Peyer's patch (tissue), 4 donors: ENCODE results near the gene EGLN3. TPM values are rescaled to one million over a fixed set of nuclear protein-coding genes. Genes with fewer than 3 reads are reported as not detected.

Source experiments
- DNase-seq, 3 donors: peaks; one replicate each; pipeline ENCODE4 v3.0.0-alpha.2; 2017 to 2019
- H3K27ac ChIP-seq, 4 donors: fragments of 200-600 bp; sonication (generic); one replicate each; pipeline ENCODE4 v1.5.1; 2016 to 2019
- H3K27me3 ChIP-seq, 2 donors: fragments of 200-600 bp; sonication (generic); one replicate each; pipeline ENCODE4 v1.5.1; 2019
- H3K36me3 ChIP-seq, 3 donors: fragments of 200-600 bp; sonication (generic); one replicate each; pipeline ENCODE4 v1.5.1; 2016 to 2019
- H3K4me1 ChIP-seq, 4 donors: fragments of 200-600 bp; sonication (generic); one replicate each; pipeline ENCODE4 v1.5.1; 2016 to 2019
- H3K4me3 ChIP-seq, 4 donors: fragments of 200-600 bp; sonication (generic); 1 replicate in 3 of 4; 2 replicates in 1 of 4; pipeline ENCODE4 v1.5.1; 2016 to 2019; ENCODE audit warnings: mild to moderate bottlenecking in 1 of 4
- H3K9me3 ChIP-seq, 4 donors: fragments of 200-600 bp; sonication (generic); one replicate each; pipeline ENCODE4 v1.5.1; 2016 to 2019; ENCODE audit warnings: mild to moderate bottlenecking in 1 of 4
- POLR2A ChIP-seq, 2 donors: fragments of 450-650 bp; IDR thresholded peaks; one replicate each; pipeline ENCODE4 v1.5.1; 2017; ENCODE audit warnings: antibody characterized with exemption in 2 of 2, mild to moderate bottlenecking in 2 of 2, moderate library complexity in 2 of 2
- total RNA-seq, 4 donors: library from RNA; depleted of rRNA; stranded (reverse); fragments of >200 nt; gene quantifications; one replicate each; pipeline ENCODE4 v1.1.0, GENCODE V29; 2016
- TF ChIP-seq, protein P1 (sequence below), 6 experiments: fragments of 450-650 bp in 4 of 6; fragments of 200-600 bp in 2 of 6; sonication (generic) in 1 of 6; IDR thresholded peaks; one replicate each; pipeline ENCODE4 v1.5.1; 2017 to 2019; ENCODE audit warnings: antibody characterized with exemption in 6 of 6, mild to moderate bottlenecking in 3 of 6, moderate library complexity in 1 of 6

EGLN3 gene
- total RNA-seq, 4 donors from 2014 or later, result 14.0 to 82.9 (median 56.2) TPM

DNA sequence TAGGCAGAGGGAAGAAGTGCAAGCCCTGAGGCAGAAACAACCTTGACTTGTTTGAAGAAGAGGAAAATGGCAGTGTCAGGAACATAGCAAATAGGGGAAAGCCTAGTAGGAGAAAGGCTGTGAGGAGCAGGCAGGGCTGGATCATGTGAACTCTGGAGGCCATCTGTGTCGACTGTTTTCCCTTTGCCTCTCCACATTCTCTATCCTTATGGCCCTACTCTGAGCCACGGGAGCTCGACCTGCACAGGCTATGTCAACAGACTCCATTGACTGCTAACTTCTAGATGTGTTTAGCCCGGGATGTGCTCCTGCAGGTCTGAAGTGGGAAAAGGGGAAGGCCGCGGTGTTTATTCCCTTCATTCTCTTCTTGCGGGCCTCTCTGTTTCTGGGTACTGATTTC lies 35.2 kb downstream of the EGLN3 start:
- TF ChIP-seq, protein P1, sequence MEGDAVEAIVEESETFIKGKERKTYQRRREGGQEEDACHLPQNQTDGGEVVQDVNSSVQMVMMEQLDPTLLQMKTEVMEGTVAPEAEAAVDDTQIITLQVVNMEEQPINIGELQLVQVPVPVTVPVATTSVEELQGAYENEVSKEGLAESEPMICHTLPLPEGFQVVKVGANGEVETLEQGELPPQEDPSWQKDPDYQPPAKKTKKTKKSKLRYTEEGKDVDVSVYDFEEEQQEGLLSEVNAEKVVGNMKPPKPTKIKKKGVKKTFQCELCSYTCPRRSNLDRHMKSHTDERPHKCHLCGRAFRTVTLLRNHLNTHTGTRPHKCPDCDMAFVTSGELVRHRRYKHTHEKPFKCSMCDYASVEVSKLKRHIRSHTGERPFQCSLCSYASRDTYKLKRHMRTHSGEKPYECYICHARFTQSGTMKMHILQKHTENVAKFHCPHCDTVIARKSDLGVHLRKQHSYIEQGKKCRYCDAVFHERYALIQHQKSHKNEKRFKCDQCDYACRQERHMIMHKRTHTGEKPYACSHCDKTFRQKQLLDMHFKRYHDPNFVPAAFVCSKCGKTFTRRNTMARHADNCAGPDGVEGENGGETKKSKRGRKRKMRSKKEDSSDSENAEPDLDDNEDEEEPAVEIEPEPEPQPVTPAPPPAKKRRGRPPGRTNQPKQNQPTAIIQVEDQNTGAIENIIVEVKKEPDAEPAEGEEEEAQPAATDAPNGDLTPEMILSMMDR (IDR thresholded peaks at IDR 0.05), result no peak
- TF ChIP-seq POLR2A (IDR thresholded peaks at IDR 0.05), result no peak
- no peaks in the 10 kb centered on the region for H3K27me3 ChIP-seq
- DNase-seq, result no peak
- no peaks in the 10 kb centered on the region for H3K4me1 ChIP-seq
- H3K27ac ChIP-seq, result no peak overlapping the region
- H3K36me3 ChIP-seq, result no peaks in the 10 kb centered on the region
- H3K9me3 ChIP-seq, result no peaks in the 10 kb centered on the region
- no peak overlapping the region for H3K4me3 ChIP-seq

- no peak overlapping the region for H3K27ac ChIP-seq
These were observed 36.0 kb downstream of the EGLN3 start for GRCh38 chr14:33914676-33915516.

GRCh38 chr14:33911046-33911445 lies 39.8 kb downstream of the EGLN3 start:
- no peaks in the 10 kb centered on the region for H3K9me3 ChIP-seq
- H3K4me1 ChIP-seq, result peaks cover 0 to 10% (median 2%) of the 10 kb centered on the region in 4 donors
- H3K27me3 ChIP-seq, result no peaks in the 10 kb centered on the region
- DNase-seq, result no peak
- no peak overlapping the region for H3K27ac ChIP-seq
- TF ChIP-seq, protein P1 (IDR thresholded peaks at IDR 0.05), result no peak
- no peak for TF ChIP-seq POLR2A (IDR thresholded peaks at IDR 0.05)
- H3K4me3 ChIP-seq, result no peak overlapping the region
- no peaks in the 10 kb centered on the region for H3K36me3 ChIP-seq

More at GRCh38 chr14:33914676-33915516, 36.0 kb downstream of the EGLN3 start:
- DNase-seq, result no peak
- Histone ChIP-seq H3K4me3 (no peak overlapping the region), H3K36me3 (no peaks in the 10 kb centered on the region), H3K27me3 (no peaks in the 10 kb centered on the region), H3K4me1 (peaks cover 0 to 7% (median 1%) of the 10 kb centered on the region in 4 donors), H3K9me3 (no peaks in the 10 kb centered on the region)
- no peak for TF ChIP-seq POLR2A (IDR thresholded peaks at IDR 0.05)
- TF ChIP-seq, protein P1 (IDR thresholded peaks at IDR 0.05), result no peak

DNA sequence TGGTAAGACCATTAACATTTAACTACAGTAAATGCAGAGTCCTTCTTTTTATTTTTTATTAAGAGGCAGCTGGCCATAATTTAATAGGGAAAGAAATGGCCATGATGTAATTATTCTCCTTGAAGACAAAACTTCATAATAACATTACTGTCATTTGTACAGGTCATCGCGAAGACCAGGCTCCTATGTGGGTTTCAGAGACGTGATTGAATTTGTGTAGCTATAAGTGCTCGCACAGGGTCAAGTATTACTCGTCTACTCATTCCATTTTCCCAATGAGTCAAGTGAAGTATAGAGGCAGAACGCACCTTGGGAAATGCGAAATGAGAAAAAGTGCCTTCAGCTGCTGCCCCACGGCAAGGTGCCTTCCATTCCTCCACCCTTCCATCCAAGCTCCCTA lies 40.4 kb downstream of the EGLN3 start:
- Histone ChIP-seq H3K36me3 (no peaks in the 10 kb centered on the region), H3K27me3 (no peaks in the 10 kb centered on the region), H3K27ac (no peak overlapping the region), H3K9me3 (no peaks in the 10 kb centered on the region), H3K4me1 (peaks cover 0 to 10% (median 2%) of the 10 kb centered on the region in 4 donors), H3K4me3 (no peak overlapping the region)
- DNase-seq, result no peak
- TF ChIP-seq POLR2A (IDR thresholded peaks at IDR 0.05), result no peak

DNA sequence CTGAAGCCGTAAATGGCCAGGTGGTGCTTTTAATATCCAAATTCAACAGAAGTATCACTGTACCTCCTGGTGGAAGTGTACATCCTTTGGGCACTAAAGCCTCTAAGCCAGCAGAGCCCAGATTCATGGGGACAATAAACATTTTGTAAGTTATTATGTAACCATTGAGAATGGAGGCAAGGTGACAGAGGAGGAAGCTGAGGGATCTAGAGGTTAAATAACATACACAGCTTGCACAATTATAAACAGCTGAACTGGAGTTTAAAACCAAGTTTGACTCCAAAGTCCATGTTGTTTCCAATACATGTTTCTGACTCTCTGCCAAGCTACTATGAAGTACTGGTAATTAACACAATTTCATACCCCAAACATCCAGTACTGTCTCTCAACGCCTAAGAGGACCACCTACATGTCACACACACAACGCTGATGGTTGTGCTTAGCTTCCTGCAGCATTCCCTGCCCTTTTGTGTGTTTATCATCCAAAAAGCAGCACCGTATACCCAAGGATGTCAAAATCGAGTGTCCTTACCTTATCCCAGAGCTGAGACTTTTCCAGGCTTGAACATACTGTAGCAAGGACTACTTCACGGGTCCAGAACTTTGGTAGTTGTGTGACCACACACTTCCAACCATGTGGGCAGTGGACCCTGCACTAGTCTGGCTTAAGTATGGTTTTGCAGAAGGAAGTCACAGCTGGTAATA lies 41.3 kb downstream of the EGLN3 start:
- peak overlapping the region in 3 of 4 donors; percentile 38 to 87 (median 76) for H3K27ac ChIP-seq
- H3K4me1 ChIP-seq, result peaks cover 0 to 10% (median 2%) of the 10 kb centered on the region in 4 donors
- H3K4me3 ChIP-seq, result peak overlapping the region in 1 of 4 donors; percentile 23
- DNase-seq, result no peak
- H3K27me3 ChIP-seq, result no peaks in the 10 kb centered on the region
- H3K36me3 ChIP-seq, result no peaks in the 10 kb centered on the region
- no peaks in the 10 kb centered on the region for H3K9me3 ChIP-seq
- TF ChIP-seq, protein P1 (IDR thresholded peaks at IDR 0.05), result no peak
- no peak for TF ChIP-seq POLR2A (IDR thresholded peaks at IDR 0.05)
